Activated naive CD8-positive, alpha-beta T cell treated with anti-CD3 and anti-CD28 coated beads for 36 hours (primary cell): ENCODE data around the gene RBM22. TPM values are rescaled to one million over a fixed set of nuclear protein-coding genes. Genes with fewer than 3 reads are reported as not detected.

ENCODE experiments used
- DNase-seq: peaks from one replicate; pipeline ENCODE4 v3.0.0; 2021
- H3K27ac Mint-ChIP-seq: one replicate; pipeline ENCODE4 v1.8.0; 2022; ENCODE audit warnings: mild to moderate bottlenecking, moderate library complexity, mixed read lengths
- H3K27me3 Mint-ChIP-seq: one replicate; pipeline ENCODE4 v1.8.0; 2022; ENCODE audit warnings: mild to moderate bottlenecking, mixed read lengths
- H3K36me3 Mint-ChIP-seq: one replicate; pipeline ENCODE4 v1.8.0; 2021; ENCODE audit warnings: mild to moderate bottlenecking, mixed read lengths
- H3K4me1 Mint-ChIP-seq: one replicate; pipeline ENCODE4 v1.8.0; 2021; ENCODE audit warnings: mixed read lengths
- H3K4me3 Mint-ChIP-seq: one replicate; pipeline ENCODE4 v1.8.0; 2022; ENCODE audit warnings: mild to moderate bottlenecking, moderate library complexity, mixed read lengths
- H3K9me3 Mint-ChIP-seq: one replicate; pipeline ENCODE4 v1.8.0; 2022; ENCODE audit warnings: mixed read lengths
- total RNA-seq, 2 experiments: library from RNA; stranded (reverse); gene quantifications; one replicate each; pipeline ENCODE4 v1.2.3, GENCODE V29; 2021

The RBM22 gene
- total RNA-seq, 2 experiments from 2014 or later = 62.7 to 71.7 TPM

DNA sequence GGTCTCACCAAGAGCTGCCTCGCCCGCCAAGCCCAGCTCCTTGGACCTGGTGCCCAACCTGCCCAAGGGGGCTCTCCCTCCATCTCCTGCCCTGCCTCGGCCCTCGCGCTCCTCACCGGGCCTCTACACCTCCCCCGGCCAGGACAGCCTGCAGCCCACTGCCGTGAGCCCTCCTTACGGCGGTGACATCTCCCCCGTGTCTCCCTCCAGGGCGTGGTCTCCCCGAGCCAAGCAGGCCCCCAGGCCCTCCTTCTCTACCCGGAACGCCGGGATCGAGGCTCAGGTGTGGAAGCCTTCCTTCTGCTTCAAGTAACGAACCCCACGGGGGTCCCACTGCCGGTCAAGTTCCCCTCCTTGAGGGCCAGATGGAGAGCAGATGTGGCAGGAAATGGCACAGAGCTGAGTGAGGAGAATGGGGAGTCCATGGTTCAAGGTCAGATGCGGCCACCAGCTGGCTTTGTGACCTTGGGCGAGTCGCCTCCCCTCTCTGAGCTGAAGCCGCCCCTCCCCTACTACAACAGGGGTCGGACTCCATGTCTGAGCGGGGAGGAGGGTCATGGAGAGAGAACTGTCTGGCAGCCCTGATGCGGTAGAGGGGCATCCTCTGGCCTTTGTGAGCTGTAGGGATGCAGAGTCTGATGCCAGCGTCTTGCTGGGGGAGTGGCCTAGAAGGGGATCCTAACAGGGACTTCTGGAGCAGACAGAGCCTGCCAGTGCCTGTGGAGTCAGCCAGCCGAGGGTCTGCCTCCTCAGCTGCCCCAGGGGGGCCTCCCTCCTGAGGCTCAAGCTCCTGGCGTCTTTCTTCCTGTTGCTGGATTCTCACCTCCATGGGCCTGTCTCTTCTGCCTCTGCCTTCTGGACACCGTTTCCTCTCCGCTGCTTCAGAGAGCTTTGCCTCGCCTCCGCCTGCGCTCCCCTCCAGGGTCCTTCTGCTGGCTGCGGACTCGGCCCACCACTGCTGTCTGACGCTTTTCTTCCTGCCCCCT is 50.5 kb downstream of the RBM22 start:
- H3K4me3 Mint-ChIP-seq = no peak overlapping the region
- no peaks in the 10 kb centered on the region for H3K4me1 Mint-ChIP-seq
- no peaks in the 10 kb centered on the region for H3K36me3 Mint-ChIP-seq
- H3K27me3 Mint-ChIP-seq = no peaks in the 10 kb centered on the region
- no peak overlapping the region for H3K27ac Mint-ChIP-seq
- no peaks in the 10 kb centered on the region for H3K9me3 Mint-ChIP-seq
- DNase-seq = no peak

DNA sequence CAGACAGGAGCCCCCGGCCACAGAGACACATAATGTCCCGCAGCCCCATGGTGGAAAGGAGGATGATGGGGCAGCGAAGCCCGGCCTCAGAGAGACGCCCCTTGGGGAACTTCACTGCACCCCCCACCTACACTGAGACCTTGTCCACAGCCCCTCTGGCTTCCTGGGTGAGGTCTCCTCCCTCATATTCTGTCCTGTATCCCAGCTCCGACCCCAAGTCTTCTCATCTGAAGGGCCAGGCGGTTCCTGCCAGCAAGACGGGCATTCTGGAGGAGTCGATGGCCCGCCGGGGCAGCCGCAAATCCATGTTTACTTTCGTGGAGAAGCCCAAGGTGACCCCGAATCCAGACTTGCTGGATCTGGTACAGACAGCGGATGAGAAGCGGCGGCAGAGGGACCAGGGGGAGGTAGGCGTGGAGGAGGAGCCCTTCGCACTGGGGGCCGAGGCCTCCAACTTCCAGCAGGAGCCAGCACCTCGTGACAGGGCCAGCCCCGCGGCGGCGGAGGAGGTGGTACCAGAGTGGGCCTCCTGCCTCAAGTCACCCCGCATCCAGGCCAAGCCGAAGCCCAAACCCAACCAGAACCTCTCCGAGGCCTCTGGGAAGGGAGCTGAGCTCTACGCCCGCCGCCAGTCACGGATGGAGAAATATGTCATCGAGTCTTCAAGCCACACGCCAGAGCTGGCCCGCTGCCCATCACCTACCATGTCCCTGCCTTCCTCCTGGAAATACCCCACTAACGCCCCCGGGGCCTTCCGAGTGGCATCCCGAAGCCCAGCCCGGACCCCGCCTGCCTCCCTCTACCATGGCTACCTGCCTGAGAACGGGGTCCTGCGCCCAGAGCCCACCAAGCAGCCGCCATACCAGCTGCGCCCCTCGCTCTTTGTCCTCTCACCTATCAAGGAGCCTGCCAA is 51.5 kb downstream of the RBM22 start:
- no peaks in the 10 kb centered on the region for H3K36me3 Mint-ChIP-seq
- no peak for DNase-seq
- no peaks in the 10 kb centered on the region for H3K9me3 Mint-ChIP-seq
- H3K4me3 Mint-ChIP-seq = no peak overlapping the region
- no peaks in the 10 kb centered on the region for H3K4me1 Mint-ChIP-seq
- no peaks in the 10 kb centered on the region for H3K27me3 Mint-ChIP-seq
- no peak overlapping the region for H3K27ac Mint-ChIP-seq

DNA sequence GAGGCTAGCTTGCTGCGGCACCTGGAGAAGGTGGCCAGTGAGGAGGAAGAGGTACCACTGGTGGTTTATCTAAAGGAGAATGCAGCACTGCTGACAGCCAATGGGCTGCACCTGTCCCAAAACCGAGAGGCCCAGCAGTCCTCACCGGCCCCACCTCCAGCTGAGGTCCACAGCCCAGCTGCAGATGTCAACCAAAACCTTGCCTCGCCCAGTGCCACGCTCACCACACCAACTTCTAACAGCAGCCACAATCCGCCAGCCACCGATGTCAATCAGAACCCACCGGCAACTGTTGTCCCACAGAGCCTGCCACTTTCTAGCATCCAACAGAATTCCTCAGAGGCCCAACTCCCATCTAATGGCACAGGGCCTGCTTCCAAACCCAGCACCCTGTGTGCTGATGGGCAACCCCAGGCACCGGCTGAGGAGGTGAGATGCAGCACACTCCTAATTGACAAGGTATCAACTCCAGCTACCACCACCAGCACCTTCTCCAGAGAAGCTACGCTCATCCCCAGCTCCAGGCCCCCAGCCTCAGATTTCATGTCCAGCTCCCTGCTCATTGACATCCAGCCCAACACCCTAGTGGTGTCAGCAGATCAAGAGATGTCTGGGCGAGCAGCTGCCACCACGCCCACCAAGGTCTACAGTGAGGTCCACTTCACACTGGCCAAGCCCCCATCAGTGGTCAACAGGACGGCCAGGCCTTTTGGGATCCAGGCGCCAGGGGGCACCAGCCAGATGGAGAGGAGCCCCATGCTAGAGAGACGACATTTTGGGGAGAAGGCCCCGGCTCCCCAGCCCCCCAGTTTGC is 52.4 kb downstream of the RBM22 start:
- DNase-seq = no peak
- Mint-ChIP-seq H3K27ac (no peak overlapping the region), H3K4me1 (no peaks in the 10 kb centered on the region), H3K36me3 (no peaks in the 10 kb centered on the region), H3K9me3 (no peaks in the 10 kb centered on the region), H3K4me3 (no peak overlapping the region), H3K27me3 (no peaks in the 10 kb centered on the region)

DNA sequence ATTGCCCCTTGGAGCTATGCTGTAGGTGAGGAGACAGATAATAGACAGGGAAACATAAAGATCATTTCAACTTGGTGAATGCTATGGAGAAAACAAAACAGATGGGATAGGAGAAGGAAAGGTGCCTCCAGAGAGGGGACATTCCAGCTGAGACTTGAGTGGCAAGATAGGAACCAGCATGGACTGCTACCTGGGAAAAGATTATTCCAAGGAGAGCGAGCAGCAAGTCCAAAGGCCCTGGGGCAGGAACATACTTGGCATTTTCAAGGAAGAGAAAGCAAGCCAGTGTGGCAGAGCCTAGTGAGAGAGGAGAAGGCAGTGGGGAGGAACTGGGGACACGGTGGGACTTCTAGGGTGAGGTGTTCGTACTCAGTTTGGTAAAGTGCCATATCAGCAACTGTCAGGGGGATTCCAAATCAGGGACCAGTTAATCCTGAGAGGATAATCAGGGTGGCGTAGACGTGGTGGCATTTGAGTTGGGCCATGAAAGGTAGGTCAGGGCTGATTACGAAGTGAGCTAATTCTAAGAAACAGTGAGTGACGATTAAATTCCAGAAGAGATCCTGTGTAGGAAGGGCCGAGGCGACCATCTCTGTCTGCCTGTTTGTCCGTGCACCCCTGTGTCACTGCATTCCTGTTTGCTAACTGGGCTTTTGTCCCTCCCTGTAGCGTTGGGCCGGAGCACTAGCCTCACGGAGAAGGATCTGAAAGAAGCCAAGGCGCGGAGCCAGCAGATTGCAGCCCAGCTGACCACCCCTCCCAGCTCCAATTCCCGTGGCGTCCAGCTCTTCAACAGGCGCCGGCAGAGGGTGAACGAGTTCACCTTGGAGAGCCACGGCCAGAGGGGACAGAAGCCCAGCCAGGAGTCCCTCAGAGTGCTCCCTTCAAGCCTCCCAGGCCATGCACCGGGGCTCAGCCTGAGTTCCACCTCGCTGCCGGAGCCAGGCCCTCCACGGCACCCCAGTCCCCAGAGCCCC is 53.3 kb downstream of the RBM22 start:
- no peak overlapping the region for H3K27ac Mint-ChIP-seq
- no peak for DNase-seq
- no peaks in the 10 kb centered on the region for H3K36me3 Mint-ChIP-seq
- no peaks in the 10 kb centered on the region for H3K4me1 Mint-ChIP-seq
- no peaks in the 10 kb centered on the region for H3K27me3 Mint-ChIP-seq
- no peak overlapping the region for H3K4me3 Mint-ChIP-seq
- no peaks in the 10 kb centered on the region for H3K9me3 Mint-ChIP-seq

DNA sequence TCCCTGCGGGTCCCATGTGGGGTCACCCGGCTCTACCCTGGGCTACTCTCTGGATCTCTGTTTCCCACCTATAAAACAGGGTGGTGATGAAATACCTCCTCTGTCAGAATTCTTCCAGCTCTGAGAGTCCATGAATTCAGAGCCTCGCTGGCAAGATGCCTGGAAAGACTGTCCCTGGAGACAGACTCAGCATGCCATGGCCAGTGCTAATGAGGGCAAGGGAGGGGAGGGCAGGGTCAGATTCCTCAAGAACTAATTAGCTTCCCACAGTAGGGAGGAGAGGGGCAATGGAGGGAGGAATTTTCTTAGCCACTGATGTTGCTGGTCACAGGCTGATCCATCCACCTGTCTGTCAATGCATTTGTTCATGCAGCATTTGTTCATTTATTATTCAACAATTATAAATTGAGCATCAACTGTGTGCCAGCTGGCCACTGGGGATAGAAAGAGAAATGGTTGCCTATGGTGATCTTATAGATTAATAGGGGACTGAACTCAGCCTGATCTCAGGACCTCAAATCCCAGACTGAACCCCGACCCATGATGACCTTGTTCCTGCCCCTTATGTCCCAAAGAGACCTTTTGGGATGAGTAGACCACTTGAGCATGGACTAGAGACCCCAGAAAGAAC is 55.7 kb downstream of the RBM22 start:
- no peaks in the 10 kb centered on the region for H3K27me3 Mint-ChIP-seq
- H3K9me3 Mint-ChIP-seq = no peaks in the 10 kb centered on the region
- DNase-seq = no peak
- H3K4me3 Mint-ChIP-seq = no peak overlapping the region
- no peaks in the 10 kb centered on the region for H3K4me1 Mint-ChIP-seq
- no peaks in the 10 kb centered on the region for H3K36me3 Mint-ChIP-seq
- H3K27ac Mint-ChIP-seq = no peak overlapping the region

DNA sequence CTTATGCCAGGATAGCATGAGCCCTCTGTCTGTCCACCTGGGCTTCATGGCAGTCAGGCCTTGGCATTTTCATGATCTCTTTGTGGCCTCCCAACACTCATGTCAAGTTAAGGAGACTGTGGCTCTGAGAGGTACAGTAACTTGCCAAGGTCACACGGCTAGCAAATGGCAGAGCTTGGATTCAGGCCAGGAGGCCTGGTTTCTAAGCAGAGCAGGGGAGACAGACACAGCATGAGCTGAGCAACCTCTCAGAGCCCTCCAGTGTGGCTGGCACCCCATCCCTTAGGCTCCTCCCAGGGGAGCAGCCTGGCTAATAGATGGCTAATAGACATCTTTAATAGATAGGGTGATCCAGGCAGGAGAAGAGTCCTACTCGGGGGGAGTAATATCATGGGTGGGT is 56.3 kb downstream of the RBM22 start:
- H3K9me3 Mint-ChIP-seq = no peaks in the 10 kb centered on the region
- no peaks in the 10 kb centered on the region for H3K4me1 Mint-ChIP-seq
- no peak for DNase-seq
- no peak overlapping the region for H3K27ac Mint-ChIP-seq
- no peak overlapping the region for H3K4me3 Mint-ChIP-seq
- H3K36me3 Mint-ChIP-seq = no peaks in the 10 kb centered on the region
- H3K27me3 Mint-ChIP-seq = no peaks in the 10 kb centered on the region

DNA sequence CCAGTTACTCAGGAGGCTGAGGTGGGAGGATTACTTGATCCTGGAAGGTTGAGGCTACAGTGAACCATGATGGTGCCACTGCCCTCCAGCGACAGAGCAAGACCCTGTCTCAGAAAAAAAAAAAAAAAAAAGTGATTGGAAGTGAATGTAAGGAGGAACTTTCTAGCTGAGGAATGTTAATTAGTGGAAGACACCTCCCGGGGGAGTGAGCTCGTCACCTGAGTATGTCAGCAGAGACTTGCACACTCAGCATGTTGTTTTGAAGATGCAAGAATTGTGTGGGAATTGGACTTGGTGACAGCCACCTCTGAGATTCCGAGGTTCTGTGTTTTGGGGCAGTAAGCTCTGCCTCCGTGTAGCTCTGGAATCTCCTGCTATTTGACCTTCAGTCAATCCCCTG is 56.8 kb downstream of the RBM22 start:
- no peaks in the 10 kb centered on the region for H3K36me3 Mint-ChIP-seq
- no peak overlapping the region for H3K27ac Mint-ChIP-seq
- H3K27me3 Mint-ChIP-seq = no peaks in the 10 kb centered on the region
- H3K9me3 Mint-ChIP-seq = no peaks in the 10 kb centered on the region
- H3K4me1 Mint-ChIP-seq = no peaks in the 10 kb centered on the region
- H3K4me3 Mint-ChIP-seq = no peak overlapping the region
- no peak for DNase-seq

DNA sequence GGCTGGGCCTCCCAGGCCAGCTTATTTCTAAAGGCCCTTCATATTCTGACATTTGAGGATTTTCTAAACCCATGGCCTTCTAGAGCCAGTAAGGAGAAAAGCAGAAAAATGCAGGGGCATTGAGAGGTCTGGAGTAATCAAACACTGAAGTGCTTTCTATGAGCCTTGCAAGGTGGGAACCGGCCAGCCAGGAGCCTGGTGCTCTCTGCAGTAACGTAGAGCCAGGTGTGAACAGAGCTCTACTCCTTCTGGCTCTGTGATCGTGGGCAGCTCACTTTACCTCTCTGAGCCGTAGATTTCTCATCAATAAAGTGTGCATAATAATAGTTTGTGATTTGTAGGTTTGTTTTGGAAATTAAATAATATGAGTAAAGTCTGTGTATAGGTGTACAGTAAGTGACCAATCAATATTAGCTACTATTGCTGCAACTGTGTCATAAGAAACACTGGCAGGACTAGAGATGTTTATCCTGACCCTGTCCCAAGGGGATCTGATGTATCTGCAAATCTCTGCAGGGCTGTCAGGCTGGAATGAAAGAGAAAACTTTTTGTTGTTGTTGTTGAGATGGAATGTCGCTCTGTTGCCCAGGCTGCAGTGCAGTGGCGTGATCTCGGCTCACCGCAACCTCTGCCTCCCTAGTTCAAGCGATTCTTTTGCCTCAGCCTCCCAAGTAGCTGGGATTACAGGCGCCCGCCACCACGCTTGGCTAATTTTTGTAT is 57.7 kb downstream of the RBM22 start:
- H3K27me3 Mint-ChIP-seq = peaks cover 3% of the 10 kb centered on the region
- no peak for DNase-seq
- H3K27ac Mint-ChIP-seq = no peak overlapping the region
- H3K36me3 Mint-ChIP-seq = no peaks in the 10 kb centered on the region
- no peaks in the 10 kb centered on the region for H3K4me1 Mint-ChIP-seq
- H3K4me3 Mint-ChIP-seq = no peak overlapping the region
- no peaks in the 10 kb centered on the region for H3K9me3 Mint-ChIP-seq

DNA sequence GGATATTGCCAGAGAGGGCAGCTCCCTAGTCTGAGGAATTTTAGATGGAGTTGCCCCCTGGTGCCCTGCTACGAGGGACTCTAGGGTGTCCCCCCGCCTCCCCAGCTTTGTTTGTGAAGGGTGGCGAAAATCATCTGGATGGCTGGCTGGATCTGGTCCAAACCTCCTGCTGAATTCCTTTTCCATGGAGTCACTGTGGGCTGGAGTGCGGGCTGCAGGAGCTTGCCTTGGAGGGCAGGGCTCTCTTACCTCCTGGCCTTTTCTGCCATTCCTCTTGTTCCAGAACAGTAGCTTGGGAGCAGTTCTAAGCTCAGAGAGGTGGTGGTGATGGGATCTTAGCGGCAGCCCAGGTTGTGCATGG is 58.3 kb downstream of the RBM22 start:
- Mint-ChIP-seq H3K36me3 (no peaks in the 10 kb centered on the region), H3K27me3 (peaks cover 5% of the 10 kb centered on the region), H3K27ac (no peak overlapping the region), H3K9me3 (no peaks in the 10 kb centered on the region), H3K4me1 (no peaks in the 10 kb centered on the region), H3K4me3 (no peak overlapping the region)
- no peak for DNase-seq

DNA sequence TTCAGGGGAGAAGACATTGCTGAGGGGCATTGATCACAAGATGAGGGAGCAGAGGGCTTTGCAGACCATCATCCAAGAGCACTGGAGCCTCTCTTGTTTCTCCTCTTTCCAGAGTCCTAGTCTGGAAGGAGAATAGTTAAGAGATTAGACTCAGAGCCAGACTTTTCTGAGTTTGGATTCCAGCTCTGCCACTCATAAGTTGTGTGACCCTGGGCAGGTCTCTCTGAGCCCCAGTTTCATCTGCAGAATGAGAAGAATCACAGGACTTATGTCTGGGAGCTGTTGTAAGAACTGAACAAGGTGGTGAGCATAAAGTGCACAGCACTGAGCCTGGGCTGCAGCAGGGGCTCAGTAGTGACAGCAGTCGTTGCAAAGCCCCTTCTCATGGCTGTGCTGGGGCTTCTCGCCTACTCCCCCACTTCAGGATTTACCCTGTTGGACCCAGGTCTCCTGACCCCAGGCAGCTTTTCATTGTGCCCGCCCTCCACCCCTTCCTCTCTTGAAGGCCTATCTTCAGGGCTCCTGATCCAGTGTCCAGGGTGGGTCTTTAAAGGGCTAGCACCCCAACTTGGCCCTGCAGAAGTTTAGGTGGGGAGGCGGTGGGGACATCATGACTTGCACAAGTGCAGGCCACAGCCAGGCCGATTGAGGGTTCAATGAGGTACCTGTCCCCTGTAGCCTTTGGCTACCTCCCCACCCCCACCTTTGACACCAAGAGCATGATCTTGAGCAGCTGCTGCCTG is 58.9 kb downstream of the RBM22 start:
- H3K4me3 Mint-ChIP-seq = no peak overlapping the region
- peaks cover 7% of the 10 kb centered on the region for H3K27me3 Mint-ChIP-seq
- H3K36me3 Mint-ChIP-seq = no peaks in the 10 kb centered on the region
- DNase-seq = no peak
- no peaks in the 10 kb centered on the region for H3K4me1 Mint-ChIP-seq
- H3K9me3 Mint-ChIP-seq = no peaks in the 10 kb centered on the region
- H3K27ac Mint-ChIP-seq = no peak overlapping the region

DNA sequence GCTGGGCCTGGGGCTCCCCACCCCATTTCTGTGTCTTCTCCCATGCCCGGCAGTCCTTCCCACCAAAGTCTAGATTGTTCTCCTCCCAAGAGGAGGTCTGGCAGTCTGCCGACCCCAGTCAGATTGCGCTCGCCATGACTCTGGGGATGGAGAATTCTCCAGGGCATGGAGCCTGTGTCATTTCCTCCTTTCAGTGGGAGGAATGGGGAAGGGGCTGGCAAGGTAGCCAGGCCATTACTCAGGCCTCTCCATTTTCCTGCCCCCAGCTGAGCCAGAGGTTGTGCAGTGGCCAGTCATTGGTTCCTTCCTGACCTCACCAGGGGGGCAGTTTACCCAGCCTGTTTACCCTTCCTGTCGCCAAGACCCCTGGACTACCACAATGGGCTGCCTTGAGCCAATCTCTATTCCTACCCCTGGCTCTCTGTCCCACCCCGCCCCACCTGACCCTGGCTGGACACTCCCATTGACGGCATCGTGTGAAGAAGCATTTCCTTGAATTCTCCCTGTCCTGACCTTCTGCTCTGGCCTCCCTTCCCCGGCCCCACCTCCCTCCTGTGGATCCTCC is 59.8 kb downstream of the RBM22 start:
- Mint-ChIP-seq H3K27me3 (peaks cover 14% of the 10 kb centered on the region), H3K4me1 (no peaks in the 10 kb centered on the region), H3K36me3 (no peaks in the 10 kb centered on the region), H3K27ac (no peak overlapping the region), H3K9me3 (no peaks in the 10 kb centered on the region), H3K4me3 (no peak overlapping the region)
- no peak for DNase-seq
